Activated CD4-positive, alpha-beta T cell treated with anti-CD3 and anti-CD28 coated beads, Interleukin-2, amount 10 ng/mL, durations not matched to agents 7 days and 5 days (primary cell): Measurements from ENCODE around the gene LCE5A. TPM values are rescaled to one million over a fixed set of nuclear protein-coding genes. Genes with fewer than 3 reads are reported as not detected.
A peak's percentile ranks its signal among the peaks of the same experiment; 100 is the strongest.
"Not testable (repeated sequence)": the region's sequence is repeated elsewhere in the genome, so short reads cannot be mapped to it uniquely, and the experiment has no call there.

Experiments
- CTCF ChIA-PET: fragments of 350-600 bp; sonication (Branson Sonifier 250); formaldehyde crosslinking; loops from one replicate; lab custom pipeline; 2021; ENCODE audit warnings: antibody characterized with exemption; lab: Charles Lee
- POLR2A ChIA-PET: fragments of 350-600 bp; sonication (Branson Sonifier 250); formaldehyde crosslinking; loops from one replicate; lab custom pipeline; 2021; ENCODE audit warnings: antibody characterized with exemption; lab: Charles Lee
- DNase-seq: peaks from one replicate; pipeline ENCODE4 v3.0.0-alpha.2; 2020
- H3K27ac Mint-ChIP-seq: one replicate; pipeline ENCODE4 v1.8.0; 2021; ENCODE audit warnings: mild to moderate bottlenecking, moderate library complexity, mixed read lengths
- H3K27me3 Mint-ChIP-seq: one replicate; pipeline ENCODE4 v1.8.0; 2021; ENCODE audit warnings: mixed read lengths
- H3K36me3 Mint-ChIP-seq: one replicate; pipeline ENCODE4 v1.8.0; 2021; ENCODE audit warnings: low read depth, mixed read lengths
- H3K4me1 Mint-ChIP-seq: one replicate; pipeline ENCODE4 v1.8.0; 2021; ENCODE audit warnings: mixed read lengths
- H3K4me3 Mint-ChIP-seq: one replicate; pipeline ENCODE4 v1.8.0; 2021; ENCODE audit warnings: mild to moderate bottlenecking, moderate library complexity, mixed read lengths
- H3K9me3 Mint-ChIP-seq: one replicate; pipeline ENCODE4 v1.8.0; 2021; ENCODE audit warnings: mixed read lengths
- total RNA-seq, 2 experiments: library from RNA; stranded (reverse); gene quantifications; one replicate each; pipeline ENCODE4 v1.2.3, GENCODE V29; 2021

LCE5A gene
- not detected for total RNA-seq

GRCh38 chr1:152510503-152510902 lies at the start of gene LCE5A:
Gene LCE5A (plus strand): TSS chr1:152510803. CDS start chr1:152511535, 732 bp downstream.
- POLR2A ChIA-PET: no interaction called here
- CTCF ChIA-PET: no interaction called here

GRCh38 chr1:152461544-152461943 lies 49.1 kb upstream of the LCE5A start:
- Mint-ChIP-seq H3K4me3 (no peak overlapping the region), H3K27ac (no peak overlapping the region), H3K9me3 (peaks cover 2% of the 10 kb centered on the region), H3K4me1 (peaks cover 31% of the 10 kb centered on the region), H3K36me3 (no peaks in the 10 kb centered on the region), H3K27me3 (peaks cover 13% of the 10 kb centered on the region)
- DNase-seq: peak; percentile 79
- POLR2A ChIA-PET: no interaction called here
- CTCF ChIA-PET: interaction anchor here (0.6 to 1.2 kb wide), 3 partner anchors 13 to 1280 kb away, joined by 3 read pairs; no protein-coding TSS in a partner anchor

More at GRCh38 chr1:152510503-152510902, at the start of gene LCE5A:
- no peak for DNase-seq
- H3K9me3 Mint-ChIP-seq: no peaks in the 10 kb centered on the region
- H3K4me1 Mint-ChIP-seq: peaks cover 1% of the 10 kb centered on the region
- H3K4me3 Mint-ChIP-seq: no peak within 1 kb of the TSS
- no peaks in the 10 kb centered on the region for H3K36me3 Mint-ChIP-seq
- H3K27me3 Mint-ChIP-seq: peaks cover 50% of the 10 kb centered on the region
- H3K27ac Mint-ChIP-seq: no peak within 1 kb of the TSS

- Mint-ChIP-seq H3K4me3 (no peak overlapping the region), H3K9me3 (peaks cover 2% of the 10 kb centered on the region), H3K27me3 (peaks cover 18% of the 10 kb centered on the region), H3K36me3 (no peaks in the 10 kb centered on the region), H3K27ac (no peak overlapping the region), H3K4me1 (peaks cover 31% of the 10 kb centered on the region)
- ChIA-PET CTCF (interaction anchor here (1.2 kb wide), 1 partner anchor 14 kb away, joined by 3 read pairs; no protein-coding TSS in a partner anchor), POLR2A (no interaction called here)
- DNase-seq: no peak
These were observed 48.0 kb upstream of the LCE5A start for GRCh38 chr1:152462636-152463035.

GRCh38 chr1:152466217-152466616 lies 44.4 kb upstream of the LCE5A start:
- H3K27me3 Mint-ChIP-seq: peaks cover 32% of the 10 kb centered on the region
- POLR2A ChIA-PET: no interaction called here
- H3K4me3 Mint-ChIP-seq: no peak overlapping the region
- H3K4me1 Mint-ChIP-seq: peaks cover 4% of the 10 kb centered on the region
- no peak for DNase-seq
- CTCF ChIA-PET: no interaction called here
- H3K9me3 Mint-ChIP-seq: peaks cover 2% of the 10 kb centered on the region
- no peaks in the 10 kb centered on the region for H3K36me3 Mint-ChIP-seq
- no peak overlapping the region for H3K27ac Mint-ChIP-seq

- Mint-ChIP-seq H3K27me3 (peaks cover 4% of the 10 kb centered on the region), H3K27ac (no peak overlapping the region), H3K4me3 (no peak overlapping the region), H3K36me3 (no peaks in the 10 kb centered on the region), H3K9me3 (peaks cover 42% of the 10 kb centered on the region), H3K4me1 (no peaks in the 10 kb centered on the region)
- POLR2A ChIA-PET: no interaction called here
- DNase-seq: no peak
- CTCF ChIA-PET: no interaction called here
These were observed 36.6 kb upstream of the LCE5A start for GRCh38 chr1:152473887-152474537.

- POLR2A ChIA-PET: no interaction called here
- CTCF ChIA-PET: no interaction called here
- peaks cover 8% of the 10 kb centered on the region for H3K4me1 Mint-ChIP-seq
These were observed 30.6 kb upstream of the LCE5A start for GRCh38 chr1:152479792-152480595.

GRCh38 chr1:152481869-152482664 lies 28.5 kb upstream of the LCE5A start:
- no peak overlapping the region for H3K27ac Mint-ChIP-seq
- ChIA-PET POLR2A (no interaction called here), CTCF (no interaction called here)
- no peak overlapping the region for H3K4me3 Mint-ChIP-seq
- H3K36me3 Mint-ChIP-seq: no peaks in the 10 kb centered on the region
- no peak for DNase-seq
- H3K9me3 Mint-ChIP-seq: peaks cover 14% of the 10 kb centered on the region
- H3K4me1 Mint-ChIP-seq: peaks cover 8% of the 10 kb centered on the region
- H3K27me3 Mint-ChIP-seq: peaks cover 3% of the 10 kb centered on the region

More at GRCh38 chr1:152479792-152480595, 30.6 kb upstream of the LCE5A start:
- H3K27me3 Mint-ChIP-seq: peaks cover 2% of the 10 kb centered on the region
- peak; percentile 52 for DNase-seq
- H3K36me3 Mint-ChIP-seq: no peaks in the 10 kb centered on the region
- peaks cover 32% of the 10 kb centered on the region for H3K9me3 Mint-ChIP-seq
- H3K27ac Mint-ChIP-seq: no peak overlapping the region
- H3K4me3 Mint-ChIP-seq: no peak overlapping the region

GRCh38 chr1:152486400-152487006 lies 24.1 kb upstream of the LCE5A start:
- no peaks in the 10 kb centered on the region for H3K36me3 Mint-ChIP-seq
- POLR2A ChIA-PET: no interaction called here
- H3K4me3 Mint-ChIP-seq: no peak overlapping the region
- no peaks in the 10 kb centered on the region for H3K9me3 Mint-ChIP-seq
- DNase-seq: no peak
- CTCF ChIA-PET: interaction anchor here (1.6 kb wide), 1 partner anchor 10 kb away, joined by 3 read pairs; no protein-coding TSS in a partner anchor
- H3K27me3 Mint-ChIP-seq: peaks cover 13% of the 10 kb centered on the region
- no peak overlapping the region for H3K27ac Mint-ChIP-seq
- peaks cover 3% of the 10 kb centered on the region for H3K4me1 Mint-ChIP-seq

GRCh38 chr1:152487871-152488270 lies 22.7 kb upstream of the LCE5A start:
- ChIA-PET POLR2A (no interaction called here), CTCF (no interaction called here)
- H3K4me3 Mint-ChIP-seq: no peak overlapping the region
- H3K9me3 Mint-ChIP-seq: no peaks in the 10 kb centered on the region
- peaks cover 3% of the 10 kb centered on the region for H3K4me1 Mint-ChIP-seq
- peaks cover 18% of the 10 kb centered on the region for H3K27me3 Mint-ChIP-seq
- no peaks in the 10 kb centered on the region for H3K36me3 Mint-ChIP-seq
- no peak overlapping the region for H3K27ac Mint-ChIP-seq
- DNase-seq: no peak

GRCh38 chr1:152491537-152491936 lies 19.1 kb upstream of the LCE5A start:
- DNase-seq, H3K4me3 Mint-ChIP-seq, POLR2A ChIA-PET, H3K9me3 Mint-ChIP-seq, H3K36me3 Mint-ChIP-seq, H3K4me1 Mint-ChIP-seq, H3K27ac Mint-ChIP-seq: not testable (repeated sequence)
- H3K27me3 Mint-ChIP-seq: peaks cover 20% of the 10 kb centered on the region
- CTCF ChIA-PET: interaction anchor here (1.2 kb wide), 1 partner anchor 32 kb away, joined by 3 read pairs; no protein-coding TSS in a partner anchor

GRCh38 chr1:152495066-152495675 lies 15.4 kb upstream of the LCE5A start:
- POLR2A ChIA-PET: no interaction called here
- H3K27me3 Mint-ChIP-seq: peaks cover 10% of the 10 kb centered on the region
- CTCF ChIA-PET: no interaction called here
- H3K4me1 Mint-ChIP-seq: no peaks in the 10 kb centered on the region
- H3K27ac Mint-ChIP-seq: no peak overlapping the region
- H3K4me3 Mint-ChIP-seq: no peak overlapping the region
- no peaks in the 10 kb centered on the region for H3K9me3 Mint-ChIP-seq
- peak; percentile 50 for DNase-seq
- no peaks in the 10 kb centered on the region for H3K36me3 Mint-ChIP-seq

GRCh38 chr1:152497273-152497672 lies 13.3 kb upstream of the LCE5A start:
- H3K27me3 Mint-ChIP-seq: peaks cover 6% of the 10 kb centered on the region
- POLR2A ChIA-PET: no interaction called here

More at GRCh38 chr1:152497273-152497672, 13.3 kb upstream of the LCE5A start:
- Mint-ChIP-seq H3K4me1 (no peaks in the 10 kb centered on the region), H3K36me3 (no peaks in the 10 kb centered on the region), H3K27ac (no peak overlapping the region), H3K9me3 (no peaks in the 10 kb centered on the region), H3K4me3 (no peak overlapping the region)
- CTCF ChIA-PET: no interaction called here
- DNase-seq: no peak
